ENCODE data around the gene TMEM200B.

Gene TMEM200B

DNA sequence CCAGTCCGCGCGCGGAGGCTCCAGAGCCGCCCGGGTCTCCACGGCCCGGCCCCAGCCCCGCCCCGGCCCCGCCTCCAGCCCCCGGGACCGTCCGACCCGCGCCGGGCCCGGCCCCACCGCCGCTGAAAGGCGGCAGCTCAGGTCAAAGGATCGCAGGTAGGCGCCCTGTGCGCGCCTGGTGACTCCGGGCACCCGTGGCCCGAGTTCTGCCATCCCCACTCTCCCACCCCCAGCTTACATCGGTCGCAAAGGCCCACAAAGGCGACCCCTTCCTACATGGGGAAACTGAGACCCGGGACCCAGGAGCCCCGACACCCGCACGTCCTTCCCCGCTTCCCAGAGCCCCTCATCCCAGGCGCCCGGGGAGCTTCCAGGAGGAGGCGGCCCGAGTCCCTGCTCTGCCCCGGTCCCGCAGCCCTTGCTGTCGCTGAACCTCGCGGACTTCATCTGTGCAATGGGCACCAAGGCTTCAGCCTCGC is at the start of gene TMEM200B:
TSS of gene TMEM200B (minus strand) at position 17 of the 479 bp plus-strand sequence. CDS start 2,075 bp downstream, outside the sequence.
- H3K4me1 ChIP-seq (ENCODE audit: control insufficient read depth, low read depth, low read length), result no peaks in the 10 kb centered on the region
- peak within 1 kb of the TSS; percentile 42 for H3K9ac ChIP-seq (ENCODE audit: low read length)
- H3K4me3 ChIP-seq (ENCODE audit: low read length), result peak within 1 kb of the TSS; percentile 64
- no peaks in the 10 kb centered on the region for H3K36me3 ChIP-seq (ENCODE audit: control insufficient read depth, low read depth, low read length)
- peaks cover 47% of the 10 kb centered on the region for H3K27me3 ChIP-seq (ENCODE audit: control insufficient read depth, insufficient read depth, low read length)
- H3K27ac ChIP-seq (ENCODE audit: low read length), result no peak within 1 kb of the TSS
- H3K9me3 ChIP-seq (ENCODE audit: control insufficient read depth, low read depth, low read length), result no peaks in the 10 kb centered on the region

DNA sequence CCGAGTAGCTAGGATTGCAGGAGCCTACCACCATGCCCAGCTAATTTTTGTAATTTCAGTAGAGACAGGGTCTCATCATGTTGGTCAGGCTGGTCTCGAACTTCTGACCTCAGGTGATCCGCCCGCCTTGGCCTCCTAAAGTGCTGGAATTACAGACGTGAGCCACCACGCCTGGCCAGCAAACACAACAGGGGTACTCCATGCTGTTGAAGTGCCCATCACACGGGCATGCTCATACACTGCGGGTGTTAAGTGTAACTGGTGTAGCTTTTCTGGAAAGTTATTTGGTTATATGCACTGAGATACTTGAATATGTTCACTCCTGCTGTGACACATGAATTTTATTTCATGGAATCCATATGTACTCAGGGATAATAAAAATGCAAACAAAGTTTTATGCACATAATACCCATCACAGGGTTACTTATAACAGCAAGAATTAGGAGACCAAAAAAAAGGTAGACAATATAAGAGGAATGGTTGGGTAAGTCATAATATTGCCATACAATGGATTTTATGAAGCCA is 48.8 kb upstream of the TMEM200B start:
- peaks cover 8% of the 10 kb centered on the region for H3K36me3 ChIP-seq (ENCODE audit: control insufficient read depth, low read depth, low read length)
- no peaks in the 10 kb centered on the region for H3K27me3 ChIP-seq (ENCODE audit: control insufficient read depth, insufficient read depth, low read length)
- H3K4me3 ChIP-seq (ENCODE audit: low read length), result no peak overlapping the region
- H3K27ac ChIP-seq (ENCODE audit: low read length), result no peak overlapping the region
- H3K9me3 ChIP-seq (ENCODE audit: control insufficient read depth, low read depth, low read length), result no peaks in the 10 kb centered on the region
- no peak overlapping the region for H3K9ac ChIP-seq (ENCODE audit: low read length)
- H3K4me1 ChIP-seq (ENCODE audit: control insufficient read depth, low read depth, low read length), result peaks cover 16% of the 10 kb centered on the region

DNA sequence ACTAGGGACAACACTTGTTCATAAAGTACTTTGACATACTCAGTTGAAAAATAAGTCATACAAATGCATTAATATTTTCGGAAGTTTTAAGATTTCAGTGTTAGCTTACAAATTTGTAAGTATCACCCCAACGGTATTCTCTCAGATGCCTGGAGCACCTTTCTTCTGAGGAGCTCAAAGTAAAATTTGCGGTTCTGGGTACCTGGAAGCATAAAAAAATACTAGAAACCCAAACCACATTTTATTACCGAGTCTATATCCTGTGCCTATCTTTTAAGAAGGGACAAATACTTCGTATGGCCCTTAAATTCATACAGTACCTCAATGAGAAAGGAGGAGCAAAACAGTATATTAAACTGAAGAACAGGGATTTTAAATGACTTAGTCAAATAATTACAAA is 47.8 kb upstream of the TMEM200B start:
- Histone ChIP-seq H3K4me3 (ENCODE audit: low read length) (no peak overlapping the region), H3K27me3 (ENCODE audit: control insufficient read depth, insufficient read depth, low read length) (no peaks in the 10 kb centered on the region), H3K9ac (ENCODE audit: low read length) (no peak overlapping the region), H3K27ac (ENCODE audit: low read length) (no peak overlapping the region), H3K36me3 (ENCODE audit: control insufficient read depth, low read depth, low read length) (peaks cover 10% of the 10 kb centered on the region), H3K9me3 (ENCODE audit: control insufficient read depth, low read depth, low read length) (no peaks in the 10 kb centered on the region), H3K4me1 (ENCODE audit: control insufficient read depth, low read depth, low read length) (peaks cover 21% of the 10 kb centered on the region)

DNA sequence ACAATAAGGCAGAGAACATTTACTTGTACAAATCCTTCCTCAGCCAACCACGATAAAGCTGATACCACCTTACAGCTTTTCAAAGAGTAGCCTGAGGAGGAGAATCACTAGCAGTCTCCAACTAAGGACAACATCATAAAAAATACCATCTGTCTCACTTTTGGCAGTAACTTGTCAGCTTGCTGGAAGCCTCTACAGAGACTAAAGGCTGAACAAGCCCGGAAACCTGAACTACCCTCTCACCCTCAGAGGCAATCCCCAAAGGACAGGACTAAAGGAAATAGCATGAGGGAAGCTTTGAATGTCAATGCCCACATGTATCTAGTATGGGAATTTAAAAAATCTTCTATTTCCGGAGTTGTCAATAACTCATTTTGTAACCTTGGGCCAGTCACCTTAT is 47.4 kb upstream of the TMEM200B start:
- Histone ChIP-seq H3K27ac (ENCODE audit: low read length) (peak overlapping the region; percentile 13), H3K4me1 (ENCODE audit: control insufficient read depth, low read depth, low read length) (peaks cover 25% of the 10 kb centered on the region), H3K9ac (ENCODE audit: low read length) (no peak overlapping the region), H3K36me3 (ENCODE audit: control insufficient read depth, low read depth, low read length) (peaks cover 14% of the 10 kb centered on the region), H3K4me3 (ENCODE audit: low read length) (no peak overlapping the region), H3K9me3 (ENCODE audit: control insufficient read depth, low read depth, low read length) (no peaks in the 10 kb centered on the region), H3K27me3 (ENCODE audit: control insufficient read depth, insufficient read depth, low read length) (no peaks in the 10 kb centered on the region)

DNA sequence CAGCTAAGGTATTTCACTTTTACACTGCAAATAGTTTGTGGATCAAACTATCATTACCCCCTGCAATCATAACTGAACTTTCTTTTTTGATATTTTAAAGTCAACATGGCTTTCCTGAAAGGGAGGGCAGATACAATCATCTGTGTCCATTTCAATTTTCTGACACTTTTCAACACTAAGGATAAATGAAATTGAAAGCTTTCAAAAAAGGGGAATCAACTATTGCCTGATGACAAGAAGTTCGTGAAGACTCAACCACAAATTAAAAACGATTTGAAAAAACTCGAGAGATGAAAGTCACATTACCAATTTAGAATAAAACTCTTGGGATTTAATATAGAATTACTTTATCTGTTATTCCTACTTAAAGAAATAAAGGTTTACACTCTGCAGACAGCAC is 46.3 kb upstream of the TMEM200B start:
- Histone ChIP-seq H3K27ac (ENCODE audit: low read length) (no peak overlapping the region), H3K9ac (ENCODE audit: low read length) (no peak overlapping the region), H3K36me3 (ENCODE audit: control insufficient read depth, low read depth, low read length) (peaks cover 22% of the 10 kb centered on the region), H3K4me1 (ENCODE audit: control insufficient read depth, low read depth, low read length) (peaks cover 36% of the 10 kb centered on the region), H3K27me3 (ENCODE audit: control insufficient read depth, insufficient read depth, low read length) (no peaks in the 10 kb centered on the region), H3K4me3 (ENCODE audit: low read length) (no peak overlapping the region), H3K9me3 (ENCODE audit: control insufficient read depth, low read depth, low read length) (no peaks in the 10 kb centered on the region)

DNA sequence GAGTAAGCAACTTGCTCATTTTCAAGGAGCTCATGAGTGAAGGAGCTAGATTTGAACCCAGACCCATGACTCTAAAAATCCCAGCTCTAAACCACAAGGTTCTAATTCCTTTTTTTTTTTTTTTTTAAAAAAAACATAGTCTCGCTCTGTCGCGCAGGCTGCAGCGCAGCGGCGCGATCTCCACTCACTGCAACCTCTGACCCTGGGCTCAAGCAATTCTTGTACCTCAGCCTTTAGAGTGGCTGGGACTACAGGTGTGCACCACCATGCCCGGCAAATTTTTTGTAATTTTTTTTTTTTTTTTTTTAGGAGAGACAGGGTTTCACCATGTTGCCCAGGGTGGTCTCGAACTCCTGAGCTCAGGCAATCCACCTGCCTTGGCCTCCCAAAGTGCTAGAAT is 44.2 kb upstream of the TMEM200B start:
- no peak overlapping the region for H3K27ac ChIP-seq (ENCODE audit: low read length)
- peaks cover 22% of the 10 kb centered on the region for H3K36me3 ChIP-seq (ENCODE audit: control insufficient read depth, low read depth, low read length)

DNA sequence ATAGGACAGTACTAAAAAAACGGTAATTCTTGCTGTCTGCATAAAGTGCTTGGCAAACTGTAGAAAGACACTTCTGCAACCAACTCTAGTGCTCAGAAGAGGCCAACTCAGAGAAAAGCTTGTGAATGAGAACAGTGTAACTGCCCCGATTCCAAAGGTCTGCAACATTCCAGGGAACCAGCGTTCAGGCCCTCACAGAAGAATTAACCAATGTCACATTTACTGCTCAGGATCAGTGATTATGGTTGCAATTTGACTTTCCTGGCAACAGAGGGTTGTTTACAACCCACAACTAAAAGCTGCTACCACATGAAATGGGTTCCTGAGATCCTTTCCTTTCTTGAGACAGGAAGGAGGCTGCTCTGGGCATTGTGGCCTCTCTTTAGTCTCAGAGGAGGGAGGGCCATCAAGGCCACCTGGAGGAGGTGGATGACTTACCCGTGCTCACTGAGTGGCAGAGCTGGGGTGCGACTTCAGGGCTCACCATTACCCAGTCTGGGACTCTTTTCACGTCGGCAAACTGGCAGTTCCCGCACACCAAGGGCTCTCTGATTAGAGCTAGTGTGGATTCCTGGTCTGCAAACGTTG is 42.7 kb upstream of the TMEM200B start:
- Histone ChIP-seq H3K4me1 (ENCODE audit: control insufficient read depth, low read depth, low read length) (peaks cover 57% of the 10 kb centered on the region), H3K9ac (ENCODE audit: low read length) (no peak overlapping the region), H3K27ac (ENCODE audit: low read length) (peak overlapping the region; percentile 15)

More for the DNA sequence above, 44.2 kb upstream of the TMEM200B start:
- H3K9ac ChIP-seq (ENCODE audit: low read length), result no peak overlapping the region
- no peaks in the 10 kb centered on the region for H3K9me3 ChIP-seq (ENCODE audit: control insufficient read depth, low read depth, low read length)
- H3K4me1 ChIP-seq (ENCODE audit: control insufficient read depth, low read depth, low read length), result peaks cover 56% of the 10 kb centered on the region
- H3K27me3 ChIP-seq (ENCODE audit: control insufficient read depth, insufficient read depth, low read length), result no peaks in the 10 kb centered on the region
- no peak overlapping the region for H3K4me3 ChIP-seq (ENCODE audit: low read length)

DNA sequence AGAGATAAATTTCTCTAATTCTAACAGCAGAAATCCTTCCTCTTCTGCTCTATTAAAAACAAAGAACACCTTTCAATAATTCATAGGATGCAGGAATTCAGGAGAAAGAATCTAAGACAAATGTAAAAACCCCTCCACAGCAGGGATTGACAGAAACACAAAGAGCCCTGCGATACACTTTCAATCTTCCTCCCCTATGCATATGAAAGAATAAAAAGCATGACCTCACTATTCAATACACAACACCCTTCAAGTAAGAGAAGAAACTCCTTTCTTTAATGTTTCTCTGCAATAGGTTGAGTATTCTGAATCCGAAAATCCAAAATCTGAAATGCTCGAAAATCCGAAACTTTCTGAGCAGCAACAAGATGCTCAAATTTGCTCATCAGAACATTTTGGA is 40.9 kb upstream of the TMEM200B start:
- H3K9ac ChIP-seq (ENCODE audit: low read length), result peak overlapping the region; percentile 46
- H3K36me3 ChIP-seq (ENCODE audit: control insufficient read depth, low read depth, low read length), result peaks cover 33% of the 10 kb centered on the region
- peak overlapping the region; percentile 72 for H3K27ac ChIP-seq (ENCODE audit: low read length)
- no peaks in the 10 kb centered on the region for H3K27me3 ChIP-seq (ENCODE audit: control insufficient read depth, insufficient read depth, low read length)
- H3K9me3 ChIP-seq (ENCODE audit: control insufficient read depth, low read depth, low read length), result no peaks in the 10 kb centered on the region
- peaks cover 47% of the 10 kb centered on the region for H3K4me1 ChIP-seq (ENCODE audit: control insufficient read depth, low read depth, low read length)
- H3K4me3 ChIP-seq (ENCODE audit: low read length), result peak overlapping the region; percentile 41

More for the DNA sequence above, 42.7 kb upstream of the TMEM200B start:
- Histone ChIP-seq H3K27me3 (ENCODE audit: control insufficient read depth, insufficient read depth, low read length) (no peaks in the 10 kb centered on the region), H3K4me3 (ENCODE audit: low read length) (no peak overlapping the region), H3K36me3 (ENCODE audit: control insufficient read depth, low read depth, low read length) (peaks cover 22% of the 10 kb centered on the region), H3K9me3 (ENCODE audit: control insufficient read depth, low read depth, low read length) (no peaks in the 10 kb centered on the region)

DNA sequence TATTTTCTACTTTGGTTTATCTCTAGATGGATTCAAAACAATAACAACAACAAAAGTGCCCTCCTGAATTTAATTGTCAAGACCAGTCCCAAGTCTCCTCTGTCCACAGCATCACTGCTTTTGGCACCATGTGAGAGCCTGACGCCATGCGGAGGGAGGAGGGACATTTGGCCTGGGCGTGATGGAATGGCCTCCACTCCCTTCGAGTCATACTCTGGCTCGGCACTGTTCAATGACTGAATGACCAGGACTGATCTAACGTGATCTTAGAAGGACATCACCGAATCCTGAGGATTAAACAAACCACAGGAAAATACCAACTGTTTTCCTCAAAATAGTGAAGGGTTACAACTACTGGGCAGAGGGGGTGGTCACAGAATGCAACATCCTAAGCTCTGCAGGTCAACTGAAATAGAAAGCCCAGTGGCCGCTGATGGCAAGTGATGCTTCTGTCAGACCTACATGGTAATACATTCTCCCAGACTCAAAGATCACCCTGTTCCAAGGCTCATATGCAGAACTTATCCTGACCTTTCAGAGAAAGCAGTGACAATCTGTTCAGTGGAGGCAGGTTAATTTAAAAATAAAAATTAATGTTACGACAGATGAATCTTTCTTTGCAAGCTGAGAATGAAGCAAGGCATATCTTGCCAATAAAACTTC is 38.9 kb upstream of the TMEM200B start:
- Histone ChIP-seq H3K27ac (ENCODE audit: low read length) (no peak overlapping the region), H3K9ac (ENCODE audit: low read length) (no peak overlapping the region), H3K4me3 (ENCODE audit: low read length) (no peak overlapping the region), H3K36me3 (ENCODE audit: control insufficient read depth, low read depth, low read length) (peaks cover 48% of the 10 kb centered on the region), H3K4me1 (ENCODE audit: control insufficient read depth, low read depth, low read length) (peaks cover 47% of the 10 kb centered on the region), H3K27me3 (ENCODE audit: control insufficient read depth, insufficient read depth, low read length) (no peaks in the 10 kb centered on the region), H3K9me3 (ENCODE audit: control insufficient read depth, low read depth, low read length) (no peaks in the 10 kb centered on the region)

DNA sequence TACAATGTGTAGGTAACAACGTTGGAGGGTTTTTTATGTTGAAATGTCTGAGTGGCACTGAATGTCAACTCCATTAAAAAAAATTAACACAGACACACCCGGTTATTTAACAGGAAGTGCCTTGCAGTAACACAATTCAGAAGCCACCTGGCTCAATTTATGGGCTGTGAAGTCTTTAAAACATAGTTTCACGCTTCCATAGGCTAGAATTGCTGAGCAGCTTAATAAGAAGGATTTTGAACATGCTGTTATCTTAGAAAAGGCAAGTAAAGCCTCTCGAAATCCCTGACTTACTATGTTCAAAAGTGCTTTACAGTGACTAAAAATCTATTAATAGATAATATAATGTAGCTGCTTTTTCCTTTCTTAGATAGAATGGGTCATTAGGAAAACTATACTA is 38.3 kb upstream of the TMEM200B start:
- no peaks in the 10 kb centered on the region for H3K9me3 ChIP-seq (ENCODE audit: control insufficient read depth, low read depth, low read length)
- H3K9ac ChIP-seq (ENCODE audit: low read length), result no peak overlapping the region
- H3K27me3 ChIP-seq (ENCODE audit: control insufficient read depth, insufficient read depth, low read length), result no peaks in the 10 kb centered on the region
- H3K4me1 ChIP-seq (ENCODE audit: control insufficient read depth, low read depth, low read length), result peaks cover 47% of the 10 kb centered on the region
- peaks cover 53% of the 10 kb centered on the region for H3K36me3 ChIP-seq (ENCODE audit: control insufficient read depth, low read depth, low read length)
- no peak overlapping the region for H3K27ac ChIP-seq (ENCODE audit: low read length)
- no peak overlapping the region for H3K4me3 ChIP-seq (ENCODE audit: low read length)

DNA sequence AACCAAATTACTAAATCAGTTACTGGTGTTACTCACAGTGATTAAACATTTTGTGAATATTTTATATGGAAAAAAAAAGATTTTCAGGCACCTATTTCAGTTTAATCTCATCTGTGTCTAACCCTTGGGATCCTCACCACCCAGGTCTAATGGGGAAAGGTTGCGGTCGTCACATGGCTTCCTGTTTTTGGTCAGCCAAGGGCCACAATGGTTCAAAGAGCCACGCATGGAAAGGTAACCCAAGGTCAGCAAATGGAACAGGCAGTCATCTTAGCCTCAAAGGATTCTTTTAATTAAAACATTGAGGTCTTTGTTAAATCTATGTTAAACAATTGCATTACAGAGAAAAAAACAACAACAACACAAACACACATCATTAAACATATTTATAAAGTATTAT is 36.1 kb upstream of the TMEM200B start:
- Histone ChIP-seq H3K9me3 (ENCODE audit: control insufficient read depth, low read depth, low read length) (no peaks in the 10 kb centered on the region), H3K9ac (ENCODE audit: low read length) (no peak overlapping the region), H3K4me1 (ENCODE audit: control insufficient read depth, low read depth, low read length) (peaks cover 27% of the 10 kb centered on the region), H3K4me3 (ENCODE audit: low read length) (no peak overlapping the region), H3K27me3 (ENCODE audit: control insufficient read depth, insufficient read depth, low read length) (no peaks in the 10 kb centered on the region), H3K36me3 (ENCODE audit: control insufficient read depth, low read depth, low read length) (peaks cover 59% of the 10 kb centered on the region), H3K27ac (ENCODE audit: low read length) (no peak overlapping the region)

DNA sequence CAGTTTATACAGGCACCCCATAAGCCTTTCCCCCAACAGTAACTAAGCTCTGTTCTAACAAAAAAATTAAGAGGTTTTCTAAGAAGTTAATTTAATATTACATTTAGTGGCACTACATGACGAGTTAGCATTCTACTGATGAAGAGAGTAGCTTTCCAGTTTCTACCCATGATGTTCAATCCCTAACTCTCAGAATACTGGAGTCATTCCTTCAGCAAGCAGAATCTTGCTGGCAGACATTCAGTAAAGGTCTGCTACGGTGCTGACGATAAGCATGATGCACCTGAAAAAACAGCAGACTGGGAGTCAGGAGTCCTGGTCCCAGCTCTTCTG is 33.5 kb upstream of the TMEM200B start:
- Histone ChIP-seq H3K9me3 (ENCODE audit: control insufficient read depth, low read depth, low read length) (no peaks in the 10 kb centered on the region), H3K4me3 (ENCODE audit: low read length) (no peak overlapping the region), H3K27me3 (ENCODE audit: control insufficient read depth, insufficient read depth, low read length) (no peaks in the 10 kb centered on the region), H3K27ac (ENCODE audit: low read length) (no peak overlapping the region), H3K36me3 (ENCODE audit: control insufficient read depth, low read depth, low read length) (peaks cover 83% of the 10 kb centered on the region), H3K9ac (ENCODE audit: low read length) (no peak overlapping the region), H3K4me1 (ENCODE audit: control insufficient read depth, low read depth, low read length) (peaks cover 3% of the 10 kb centered on the region)
